ENCODE data around the gene PIGS. TPM values are rescaled to one million over a fixed set of nuclear protein-coding genes. Genes with fewer than 3 reads are reported as not detected.

The PIGS gene
- total and polyA plus RNA-seq, 2 donors (not counting 3 experiments of a cell fraction or from before 2014, with no cell fraction given): 71.3 to 110 TPM

DNA sequence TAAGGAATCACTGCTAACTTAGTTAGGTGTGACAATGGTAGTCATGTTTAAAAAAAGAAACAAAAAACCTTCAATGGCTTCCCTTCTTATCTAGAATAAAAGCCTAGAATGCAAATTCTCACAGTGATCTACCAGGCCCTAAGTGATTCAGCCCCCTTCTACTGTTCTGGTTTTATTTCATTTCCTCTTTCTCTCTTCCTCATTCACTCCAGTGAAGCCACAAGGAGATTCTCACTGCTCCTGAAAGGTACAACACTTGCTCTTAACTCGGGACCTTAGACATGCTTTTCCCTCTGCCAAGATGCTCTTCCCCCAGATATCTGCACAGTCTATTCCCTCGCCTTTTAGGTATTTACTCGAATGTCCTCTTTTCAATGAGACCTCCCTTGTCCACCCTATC, 3.7 kb downstream of the PIGS start:
- intact Hi-C loops (cut with micrococcal nuclease): no loop called here
- peaks cover 17% of the 10 kb centered on the region for H3K79me2 ChIP-seq (ENCODE audit: control insufficient read depth, insufficient read depth, low read length)
- FAIRE-seq (no peak), DNase-seq (ENCODE audit: low read depth, low spot score) (no peak)
- H3K9me1 ChIP-seq (replicated peaks; ENCODE audit: control insufficient read depth, extremely low read depth, insufficient read depth, low read length): no peaks in the 10 kb centered on the region
- no peak overlapping the region for H3K9ac ChIP-seq (replicated peaks; ENCODE audit: extremely low read depth, insufficient read depth, low read length)
- peaks cover 10% of the 10 kb centered on the region for H3K4me1 ChIP-seq (ENCODE audit: control insufficient read depth, extremely low read depth, insufficient read depth, low read length)
- H3K9me3 ChIP-seq (replicated peaks; ENCODE audit: control insufficient read depth, insufficient read depth, low read length): no peaks in the 10 kb centered on the region
- H3K36me3 ChIP-seq (ENCODE audit: control insufficient read depth in 2 of 2, extremely low read depth in 1 of 2, insufficient read depth in 2 of 2, low read length in 2 of 2): peaks cover 0 to 5% of the 10 kb centered on the region in 2 experiments
- ChIA-PET CTCF (no interaction called here), POLR2A (no interaction called here)
- no peak overlapping the region for H3K4me3 ChIP-seq (replicated peaks in 1 of 3; ENCODE audit: insufficient read depth in 1 of 3, low read depth in 1 of 3, low read length in 3 of 3)
- H3K27ac ChIP-seq (ENCODE audit: insufficient read depth, low read depth, low read length): no peak overlapping the region
- no TSS peak for BruUV-seq (replicated peaks)
- dilution Hi-C loops (cut with MboI; ENCODE audit: extremely low pct_ligation_motif_present, low sequenced_read_pairs): no loop called here
- H2AFZ ChIP-seq (ENCODE audit: low read depth, low read length): no peak overlapping the region
- H4K20me1 ChIP-seq (replicated peaks; ENCODE audit: control insufficient read depth, extremely low read depth, insufficient read depth, low read length): no peaks in the 10 kb centered on the region
- H3K4me2 ChIP-seq (ENCODE audit: insufficient read depth, low read length): no peak overlapping the region
- no peaks in the 10 kb centered on the region for H3K27me3 ChIP-seq (ENCODE audit: control insufficient read depth in 2 of 2, insufficient read depth in 2 of 2, low read length in 2 of 2)
- TF ChIP-seq, protein P1, sequence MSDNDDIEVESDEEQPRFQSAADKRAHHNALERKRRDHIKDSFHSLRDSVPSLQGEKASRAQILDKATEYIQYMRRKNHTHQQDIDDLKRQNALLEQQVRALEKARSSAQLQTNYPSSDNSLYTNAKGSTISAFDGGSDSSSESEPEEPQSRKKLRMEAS (IDR thresholded peaks at IDR 0.05; ENCODE audit: insufficient read depth, insufficient read length): no peak
- TF ChIP-seq GATA2 (IDR thresholded peaks at IDR 0.05; ENCODE audit: insufficient read depth, insufficient read length, low read depth, low read length): no peak
- no peak for TF ChIP-seq EZH2 (IDR thresholded peaks at IDR 0.05; ENCODE audit: borderline replicate concordance, low read depth, low read length, severe bottlenecking)
- no peak for TF ChIP-seq POLR2AphosphoS5 (IDR thresholded peaks at IDR 0.05; ENCODE audit: insufficient read depth, low read depth, low read length)
- TF ChIP-seq FOS (IDR thresholded peaks at IDR 0.05; ENCODE audit: borderline replicate concordance, insufficient read depth, low read length): no peak
- no peak for TF ChIP-seq MYC (IDR thresholded peaks at IDR 0.05; ENCODE audit: low read depth, low read length)
- TF ChIP-seq POLR2A (IDR thresholded peaks at IDR 0.05; ENCODE audit: low read depth, low read length): no peak
- TF ChIP-seq CTCF (IDR thresholded peaks at IDR 0.05; ENCODE audit: extremely low read depth in 1 of 2, insufficient read depth in 1 of 2, low read depth in 1 of 2, low read length in 2 of 2): no peak
- TF ChIP-seq JUN (IDR thresholded peaks at IDR 0.05; ENCODE audit: borderline replicate concordance, insufficient read depth, insufficient read length, low read depth): no peak

All from endothelial cell of umbilical vein (primary cell).